AG20443 (cell line): ENCODE data around the gene NFATC1.
A peak's percentile ranks its signal among the peaks of the same experiment; 100 is the strongest.

Source experiments
- DNase-seq: peaks from one replicate; pipeline ENCODE4 v3.0.0; 2012; ENCODE audit warnings: low spot score, mixed read lengths

NFATC1 gene

DNA sequence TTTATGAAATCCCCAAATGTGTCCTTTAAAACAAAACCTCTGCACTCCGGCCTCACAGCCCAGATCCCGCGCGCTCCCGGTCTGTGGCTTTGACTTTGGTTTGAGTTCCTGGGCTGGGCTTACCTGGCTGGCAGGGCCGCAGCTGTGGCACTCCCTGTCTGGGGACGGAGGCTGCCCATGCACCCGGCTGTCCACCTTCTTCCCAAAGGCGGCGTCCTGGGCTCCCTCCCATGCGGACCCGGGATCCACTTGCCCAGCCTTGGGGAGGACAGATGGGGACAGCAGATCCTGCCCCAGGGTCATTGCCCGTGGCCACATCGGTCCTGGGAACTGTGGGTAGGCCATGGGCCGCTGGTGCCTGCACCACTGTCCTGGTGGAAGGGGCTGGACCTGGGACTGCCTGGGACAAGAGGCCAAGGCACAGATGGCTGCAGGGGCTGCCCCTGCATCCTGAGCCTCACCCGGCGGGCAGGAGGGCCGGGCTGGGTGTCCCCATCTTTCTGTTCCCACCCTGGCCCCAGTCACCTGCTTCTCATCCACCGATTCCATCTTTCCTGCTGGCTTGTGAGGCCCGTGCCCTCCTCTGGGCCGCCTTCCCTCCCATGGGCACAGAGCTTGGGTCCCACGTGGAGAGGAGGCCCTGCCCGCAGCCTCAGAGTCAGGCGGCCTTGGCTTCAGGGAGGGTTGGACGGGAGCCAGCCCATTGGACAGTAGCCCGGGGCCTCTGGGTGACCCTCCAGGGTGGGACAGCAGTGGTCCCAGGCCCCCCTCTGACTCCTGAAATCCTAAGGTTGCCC lies 27.7 kb downstream of the NFATC1 start:
- DNase-seq, result no peak

DNA sequence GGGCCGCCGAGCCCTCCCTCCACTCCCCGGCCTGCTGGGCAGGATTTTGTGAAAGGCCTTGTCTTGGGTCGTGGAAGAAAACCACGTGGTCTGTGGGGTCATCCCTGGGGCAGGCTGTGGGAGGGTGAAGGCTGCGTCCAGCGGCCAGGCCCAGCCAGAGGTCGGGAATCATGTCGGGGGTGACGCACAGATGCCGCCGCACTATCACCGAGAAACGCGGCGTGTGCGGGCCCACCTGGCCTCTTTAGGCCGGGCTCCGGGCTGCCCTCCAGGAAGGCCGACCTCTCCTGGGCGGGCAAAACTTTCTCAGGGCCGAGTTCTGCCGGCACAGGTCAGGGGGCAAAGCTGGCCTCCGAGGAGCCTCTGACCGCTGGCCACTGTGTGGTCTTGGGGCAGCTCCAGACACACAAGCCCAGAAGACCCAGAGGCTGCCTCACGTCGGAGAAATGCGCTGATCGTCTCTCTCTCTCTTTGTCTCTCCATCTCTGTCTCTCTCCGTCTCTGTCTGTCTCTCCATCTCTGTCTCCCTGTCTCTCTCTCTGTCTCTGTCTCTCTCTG lies 28.4 kb downstream of the NFATC1 start:
- DNase-seq, result no peak

DNA sequence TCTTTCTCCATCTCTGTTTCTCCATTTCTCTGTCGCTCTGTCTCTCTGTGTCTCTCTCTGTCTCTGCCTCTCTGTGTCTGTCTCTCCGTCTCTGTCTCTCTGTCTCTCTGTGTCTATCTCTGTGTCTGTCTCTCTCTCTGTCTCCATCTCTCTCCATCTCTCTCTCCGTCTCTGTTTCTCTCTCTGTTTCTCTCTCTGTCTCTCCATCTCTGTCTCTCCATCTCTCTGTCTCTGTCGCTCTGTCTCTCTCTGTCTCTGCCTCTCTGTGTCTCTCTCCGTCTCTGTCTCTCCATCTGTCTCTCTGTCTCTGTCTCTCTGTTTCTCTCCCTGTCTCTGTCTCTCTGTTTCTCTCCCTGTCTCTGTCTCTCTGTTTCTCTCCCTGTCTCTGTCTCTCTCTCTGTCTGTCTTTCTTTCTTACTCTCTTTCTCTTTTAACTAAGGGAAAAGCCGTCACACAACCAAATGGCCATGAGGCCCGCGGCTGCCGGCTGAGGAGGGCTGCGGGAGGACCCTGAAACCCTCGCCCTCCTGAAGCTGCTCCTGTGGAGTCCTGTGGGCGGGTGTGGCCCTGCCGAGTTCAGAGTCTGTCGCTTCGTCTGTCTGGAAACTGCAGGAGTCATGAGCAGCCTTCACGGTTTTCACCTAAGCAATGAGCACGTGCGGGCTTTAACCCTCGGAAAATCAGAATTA lies 29.3 kb downstream of the NFATC1 start:
- no peak for DNase-seq

DNA sequence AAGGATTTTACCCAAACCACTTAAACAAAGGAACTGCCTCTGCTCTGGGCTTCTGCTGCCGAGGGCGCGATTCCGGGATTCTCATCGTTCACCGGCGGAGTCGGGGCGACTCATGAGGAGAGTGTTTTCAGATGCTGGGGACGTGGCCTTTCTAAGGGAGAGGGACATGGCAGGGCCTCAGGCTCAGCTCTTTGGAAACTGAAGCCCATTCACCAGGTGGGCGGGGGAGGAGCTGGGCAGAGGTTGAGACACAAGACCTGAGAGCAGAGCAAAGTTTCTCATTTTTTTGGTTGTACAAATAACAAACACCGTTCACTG lies 29.8 kb downstream of the NFATC1 start:
- no peak for DNase-seq

DNA sequence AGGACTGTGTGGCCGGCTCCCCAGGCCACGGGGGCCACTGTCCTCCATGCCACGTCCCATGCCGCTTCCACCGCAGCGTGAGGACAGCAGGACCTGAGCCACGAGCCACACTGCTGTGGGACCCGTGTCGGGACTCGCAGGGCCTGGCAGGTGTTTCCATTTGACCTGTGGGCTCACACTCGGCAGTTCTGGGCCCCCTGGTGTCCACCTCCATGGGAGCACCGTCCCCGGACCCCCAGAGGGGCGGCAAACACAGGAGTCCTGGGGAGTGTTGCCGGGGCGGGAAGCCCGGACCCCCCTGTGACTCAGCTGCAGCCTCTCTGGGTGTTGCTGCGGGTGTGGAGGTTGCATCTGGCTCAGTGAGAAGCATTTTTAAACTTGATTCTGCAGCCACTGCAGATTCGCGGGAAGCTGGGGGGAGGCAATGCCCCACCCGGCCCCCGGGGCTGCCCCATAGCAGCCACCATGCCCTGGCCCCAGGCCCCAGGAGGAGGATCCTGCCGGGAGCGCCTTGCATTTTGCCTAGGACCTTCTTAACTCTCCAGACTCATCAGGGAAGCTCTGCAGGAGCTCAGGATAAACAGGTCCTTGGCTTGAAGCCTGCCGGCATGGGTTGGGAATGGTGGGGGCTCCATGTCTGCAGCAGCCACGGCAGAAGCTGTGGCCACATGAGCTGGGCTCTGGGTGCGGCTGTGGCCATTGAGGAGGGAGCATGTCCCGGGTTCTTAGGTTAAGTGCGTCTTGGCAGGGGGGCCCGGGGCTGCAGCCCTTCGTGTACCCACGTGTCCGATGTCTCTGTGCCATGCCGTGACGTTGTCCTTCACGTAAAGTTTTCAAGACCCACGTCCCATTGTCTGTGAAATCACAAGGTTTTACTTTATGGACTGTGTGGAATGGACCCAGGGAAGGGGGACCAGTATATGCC lies 30.9 kb downstream of the NFATC1 start:
- DNase-seq, result no peak

- no peak for DNase-seq
Observed at GRCh38 chr18:79427368-79428225, 31.9 kb downstream of the NFATC1 start.

GRCh38 chr18:79428287-79428686 lies 32.6 kb downstream of the NFATC1 start:
- DNase-seq, result no peak

GRCh38 chr18:79429381-79429780 lies 33.7 kb downstream of the NFATC1 start:
- DNase-seq, result no peak

DNA sequence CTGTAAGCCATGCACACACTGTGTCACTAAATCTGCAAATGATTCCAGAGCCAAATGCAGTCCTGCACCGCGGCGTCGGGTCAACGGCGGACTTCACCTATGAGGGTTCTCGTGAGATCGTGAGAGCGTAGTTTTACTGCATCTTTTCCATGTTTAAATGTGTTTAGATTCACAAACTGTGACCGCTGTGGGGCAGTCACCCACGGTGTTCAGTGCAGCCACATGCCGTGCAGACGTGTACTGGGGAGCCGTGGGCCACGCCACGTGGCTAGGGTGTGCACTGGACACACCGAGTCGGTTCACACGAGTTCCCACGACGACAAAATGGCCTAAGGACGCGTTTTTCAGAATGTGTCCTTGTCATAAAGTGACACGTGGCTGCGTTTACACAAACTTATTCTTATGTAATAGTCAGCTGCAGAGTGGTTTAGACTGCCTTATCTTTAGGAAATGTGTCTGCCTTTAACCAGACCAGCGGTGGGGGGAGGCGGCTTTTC lies 34.1 kb downstream of the NFATC1 start:
- DNase-seq, result no peak

- no peak for DNase-seq
Observed at GRCh38 chr18:79432376-79433120, 36.8 kb downstream of the NFATC1 start.

- no peak for DNase-seq
Observed at GRCh38 chr18:79433431-79433830, 37.7 kb downstream of the NFATC1 start.

DNA sequence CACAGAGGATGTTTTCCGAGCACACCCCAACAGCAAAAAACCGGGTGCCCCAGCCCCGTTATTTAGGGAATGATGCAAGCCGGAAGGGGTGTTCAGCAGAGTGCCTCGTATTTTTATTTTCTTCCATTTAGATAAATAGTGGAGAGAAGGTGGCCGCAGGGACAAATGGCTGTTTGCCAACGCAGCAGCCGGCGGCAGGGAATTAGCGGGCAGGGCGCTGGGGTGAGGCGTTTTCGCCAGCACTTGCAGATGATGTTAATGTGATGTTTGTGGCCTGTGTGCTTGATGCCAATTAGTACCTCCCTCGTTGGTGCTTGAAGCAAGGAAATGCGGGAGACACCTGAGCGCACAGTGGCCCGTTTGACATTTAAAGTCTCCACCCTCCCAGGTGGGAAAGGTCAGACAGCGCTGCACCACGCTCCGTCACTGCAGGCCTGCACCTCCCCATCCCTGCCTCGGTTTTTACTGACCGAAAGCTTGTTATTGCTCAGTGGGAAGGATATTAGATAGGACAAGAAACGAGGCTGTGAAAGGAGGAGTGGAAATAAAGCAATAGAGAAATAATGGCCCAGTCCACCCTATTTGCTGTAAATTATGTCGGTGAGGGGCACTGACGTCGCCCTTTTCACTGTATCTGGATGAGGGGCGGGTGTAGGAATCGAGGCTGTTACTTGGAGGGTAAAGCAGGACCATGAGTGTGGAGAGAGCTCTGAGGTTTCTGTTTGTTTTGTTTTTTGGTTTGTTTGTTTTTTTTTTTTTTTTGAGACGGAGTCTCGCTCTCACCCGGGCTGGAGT lies 39.1 kb downstream of the NFATC1 start:
- DNase-seq, result no peak

- no peak for DNase-seq
Observed at GRCh38 chr18:79436556-79437275, 41.0 kb downstream of the NFATC1 start.

DNA sequence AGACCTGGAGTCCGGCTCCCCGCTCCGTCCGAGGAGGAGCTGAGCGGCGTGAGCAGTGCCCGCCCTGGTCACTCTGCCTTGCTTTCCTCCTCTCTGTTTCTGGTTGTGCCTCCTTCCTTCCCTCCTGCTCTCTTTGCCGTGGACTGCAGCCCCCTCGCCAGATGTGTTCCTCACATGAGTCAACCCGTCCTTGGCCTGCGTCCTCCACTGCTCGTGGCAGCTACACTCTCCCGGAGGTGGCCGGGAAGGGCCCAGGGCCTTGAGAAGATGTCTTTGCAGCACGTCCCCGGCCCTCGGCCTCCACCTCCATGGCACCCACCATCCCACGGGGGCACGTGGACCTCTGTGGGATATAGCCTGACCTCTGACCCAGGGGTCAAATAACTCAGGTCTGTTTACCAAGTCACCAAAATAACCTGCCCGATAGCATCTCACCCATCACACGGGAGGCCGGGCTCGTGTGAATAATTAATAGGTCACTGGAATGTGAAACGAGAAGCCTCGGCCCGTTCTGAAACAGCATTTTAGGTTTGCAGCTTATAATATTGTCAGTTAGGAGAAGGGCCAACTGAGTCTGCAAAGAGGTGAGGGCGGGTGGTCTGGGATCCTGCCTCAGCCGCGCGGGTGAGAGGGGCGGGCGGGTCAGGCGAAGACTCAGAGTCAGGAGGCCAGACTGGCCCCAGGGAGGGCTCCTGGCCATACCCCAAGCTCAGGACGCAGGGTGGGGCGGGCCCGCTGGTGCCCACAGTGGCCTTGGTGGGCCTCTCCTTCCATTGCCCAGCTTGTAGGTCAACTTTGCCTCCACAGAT lies 42.6 kb downstream of the NFATC1 start:
- no peak for DNase-seq

GRCh38 chr18:79438898-79439627 lies 43.3 kb downstream of the NFATC1 start:
- peak; percentile 42 for DNase-seq

DNA sequence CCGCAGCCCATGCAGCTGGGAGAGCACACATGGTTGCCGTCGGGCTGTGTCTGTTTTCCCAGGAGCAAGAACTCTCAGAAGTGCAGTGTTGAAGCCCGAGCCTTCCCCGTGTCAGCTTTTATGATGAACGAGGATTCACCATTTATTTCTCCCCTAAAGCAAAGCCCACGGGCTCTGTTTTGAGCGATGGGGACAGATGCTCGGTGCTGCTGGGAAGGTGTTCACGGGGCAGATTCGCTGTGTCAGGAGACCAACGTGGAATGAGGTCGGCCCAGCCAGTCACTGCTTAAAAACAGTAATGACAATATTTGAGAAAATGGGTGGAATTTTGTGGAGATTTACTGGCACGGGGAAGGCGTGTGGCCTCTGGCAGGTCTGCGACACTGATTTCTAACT lies 43.9 kb downstream of the NFATC1 start:
- DNase-seq, result no peak

DNA sequence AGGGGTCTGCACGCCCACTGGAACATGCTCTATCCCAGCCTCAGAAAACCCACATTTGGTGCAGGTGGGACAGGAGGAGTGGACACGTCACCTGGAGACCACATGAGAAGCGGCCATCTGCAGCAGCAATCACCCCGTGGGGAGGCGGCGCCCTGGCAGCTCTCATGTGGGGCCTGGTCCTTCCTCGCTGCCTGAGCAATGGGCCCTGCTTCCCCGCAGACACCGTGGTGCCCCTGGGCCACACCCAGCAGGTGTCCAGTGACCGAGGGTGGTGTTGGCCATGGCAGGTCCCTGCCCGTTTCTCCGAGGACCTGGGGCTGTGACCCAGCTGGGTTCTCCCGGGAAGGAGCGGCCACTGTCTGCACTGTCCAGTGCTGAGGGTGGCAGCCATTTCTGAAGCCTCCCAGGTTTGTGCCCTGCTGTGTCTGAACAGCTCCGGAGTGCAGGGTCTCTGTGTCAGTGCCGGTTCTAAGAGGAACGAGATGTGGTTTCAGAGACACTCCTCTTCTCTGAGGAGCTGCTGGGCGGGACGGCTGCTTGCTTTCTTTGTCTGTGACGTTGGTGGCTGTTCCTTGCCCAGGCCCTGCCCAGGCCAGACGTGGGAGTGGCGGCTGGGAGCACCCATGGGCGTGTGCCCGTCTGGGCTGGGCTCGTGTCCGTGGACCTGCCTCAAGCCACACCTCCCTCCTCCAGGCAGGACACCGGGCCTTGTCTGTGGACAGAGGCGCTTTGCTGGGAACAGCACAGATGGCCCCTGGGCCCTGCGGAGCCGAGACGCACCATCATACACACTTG lies 44.8 kb downstream of the NFATC1 start:
- DNase-seq, result no peak
